BLaER1 (cell line): ENCODE data around the gene TMEM184C.

Experiments used
- H3K27ac ChIP-seq: shearing (Covaris generic); formaldehyde crosslinking; 2 replicates; pipeline ENCODE4 v1.8.1; 2022
- H3K27me3 ChIP-seq: shearing (Covaris generic); formaldehyde crosslinking; 2 replicates; pipeline ENCODE4 v1.8.1; 2022
- H3K36me3 ChIP-seq: shearing (Covaris generic); formaldehyde crosslinking; 2 replicates; pipeline ENCODE4 v1.8.1; 2022
- H3K4me1 ChIP-seq: shearing (Covaris generic); formaldehyde crosslinking; 2 replicates; pipeline ENCODE4 v1.8.1; 2022
- H3K4me2 ChIP-seq: shearing (Covaris generic); formaldehyde crosslinking; 2 replicates; pipeline ENCODE4 v1.8.1; 2022
- H3K4me3 ChIP-seq: shearing (Covaris generic); formaldehyde crosslinking; 2 replicates; pipeline ENCODE4 v1.8.1; 2022
- H3K9ac ChIP-seq: shearing (Covaris generic); formaldehyde crosslinking; 2 replicates; pipeline ENCODE4 v1.8.1; 2022
- H3K9me3 ChIP-seq: shearing (Covaris generic); formaldehyde crosslinking; 2 replicates; pipeline ENCODE4 v1.8.1; 2022
- H4K20me1 ChIP-seq: shearing (Covaris generic); formaldehyde crosslinking; 2 replicates; pipeline ENCODE4 v1.8.1; 2022
- Cebpa-rat ChIP-seq: shearing (Covaris generic); IDR thresholded peaks from 2 replicates; pipeline ENCODE4 v1.8.1; 2022

Gene TMEM184C

GRCh38 chr4:147678796-147679549, 61.8 kb downstream of the TMEM184C start:
- peaks cover 11% of the 10 kb centered on the region; the same call in 1 of the 2 replicates for H3K4me1 ChIP-seq
- H4K20me1 ChIP-seq, result 0 out of 2 replicates have a peak, but pooled peaks cover 7% of the 10 kb centered on the region
- no peak overlapping the region for H3K4me3 ChIP-seq
- no peak overlapping the region for H3K4me2 ChIP-seq
- H3K9ac ChIP-seq, result no peak overlapping the region
- H3K27ac ChIP-seq, result no peak overlapping the region
- no peak for TF ChIP-seq Cebpa-rat
- no peaks in the 10 kb centered on the region for H3K9me3 ChIP-seq
- no peaks in the 10 kb centered on the region for H3K27me3 ChIP-seq
- peaks cover 21% of the 10 kb centered on the region for H3K36me3 ChIP-seq

GRCh38 chr4:147682755-147683154, 65.6 kb downstream of the TMEM184C start:
- TF ChIP-seq Cebpa-rat, result no peak
- Histone ChIP-seq H3K4me2 (peak overlapping the region; percentile 83), H3K9me3 (no peaks in the 10 kb centered on the region), H3K36me3 (peaks cover 21% of the 10 kb centered on the region), H3K27me3 (no peaks in the 10 kb centered on the region), H3K9ac (peak overlapping the region; percentile 87), H3K4me3 (peak overlapping the region; percentile 82), H3K27ac (0 out of 2 replicates have a peak overlapping the region, but pooled peaks have one; percentile 87), H4K20me1 (0 out of 2 replicates have a peak, but pooled peaks cover 7% of the 10 kb centered on the region), H3K4me1 (peaks cover 19% of the 10 kb centered on the region)

GRCh38 chr4:147683188-147683591, 66.0 kb downstream of the TMEM184C start:
- peak overlapping the region; percentile 82 for H3K4me3 ChIP-seq
- no peaks in the 10 kb centered on the region for H3K27me3 ChIP-seq
- H3K4me2 ChIP-seq, result peak overlapping the region; percentile 83
- peak overlapping the region; percentile 87 for H3K27ac ChIP-seq
- TF ChIP-seq Cebpa-rat, result no peak
- H3K9ac ChIP-seq, result peak overlapping the region; percentile 87
- H3K9me3 ChIP-seq, result no peaks in the 10 kb centered on the region
- peaks cover 17% of the 10 kb centered on the region for H3K36me3 ChIP-seq
- H3K4me1 ChIP-seq, result peaks cover 19% of the 10 kb centered on the region
- H4K20me1 ChIP-seq, result 0 out of 2 replicates have a peak, but pooled peaks cover 7% of the 10 kb centered on the region

GRCh38 chr4:147683717-147684700, 66.8 kb downstream of the TMEM184C start, which contains the start of gene PRMT9:
Gene PRMT9, minus strand, starts transcription at chr4:147684163. Its CDS starts 176 bp downstream, at chr4:147683987.
- H3K27ac ChIP-seq, result peak within 1 kb of the TSS; percentile 87

GRCh38 chr4:147689067-147689466, 71.9 kb downstream of the TMEM184C start:
- Histone ChIP-seq H3K27ac (no peak overlapping the region), H3K4me3 (no peak overlapping the region), H3K27me3 (no peaks in the 10 kb centered on the region), H3K9me3 (no peaks in the 10 kb centered on the region), H3K9ac (no peak overlapping the region), H3K4me2 (no peak overlapping the region), H4K20me1 (no peaks in the 10 kb centered on the region), H3K36me3 (no peaks in the 10 kb centered on the region), H3K4me1 (peaks cover 8% of the 10 kb centered on the region)
- TF ChIP-seq Cebpa-rat, result no peak

More at GRCh38 chr4:147683717-147684700, 66.8 kb downstream of the TMEM184C start, which contains the start of gene PRMT9:
- H3K4me2 ChIP-seq, result peak within 1 kb of the TSS; percentile 83
- H3K4me1 ChIP-seq, result peaks cover 19% of the 10 kb centered on the region
- H3K4me3 ChIP-seq, result peak within 1 kb of the TSS; percentile 82
- H4K20me1 ChIP-seq, result 0 out of 2 replicates have a peak, but pooled peaks cover 7% of the 10 kb centered on the region
- H3K27me3 ChIP-seq, result no peaks in the 10 kb centered on the region
- no peaks in the 10 kb centered on the region for H3K9me3 ChIP-seq
- peaks cover 9% of the 10 kb centered on the region for H3K36me3 ChIP-seq
- no peak for TF ChIP-seq Cebpa-rat
- H3K9ac ChIP-seq, result peak within 1 kb of the TSS; percentile 87

GRCh38 chr4:147691820-147692219, 74.6 kb downstream of the TMEM184C start:
- Histone ChIP-seq H3K4me2 (no peak overlapping the region), H3K4me3 (no peak overlapping the region), H3K36me3 (no peaks in the 10 kb centered on the region), H3K9me3 (no peaks in the 10 kb centered on the region), H3K27me3 (no peaks in the 10 kb centered on the region), H3K4me1 (no peaks in the 10 kb centered on the region), H3K27ac (no peak overlapping the region), H4K20me1 (no peaks in the 10 kb centered on the region), H3K9ac (no peak overlapping the region)
- no peak for TF ChIP-seq Cebpa-rat

GRCh38 chr4:147693218-147693617, 76.0 kb downstream of the TMEM184C start:
- H3K27ac ChIP-seq, result no peak overlapping the region
- H3K4me2 ChIP-seq, result no peak overlapping the region
- no peaks in the 10 kb centered on the region for H3K27me3 ChIP-seq
- H3K9ac ChIP-seq, result no peak overlapping the region
- H3K36me3 ChIP-seq, result no peaks in the 10 kb centered on the region
- H3K9me3 ChIP-seq, result no peaks in the 10 kb centered on the region
- H3K4me1 ChIP-seq, result no peaks in the 10 kb centered on the region
- no peaks in the 10 kb centered on the region for H4K20me1 ChIP-seq
- TF ChIP-seq Cebpa-rat, result no peak
- H3K4me3 ChIP-seq, result no peak overlapping the region

- Histone ChIP-seq H3K27me3 (no peaks in the 10 kb centered on the region), H3K9ac (no peak overlapping the region), H3K36me3 (no peaks in the 10 kb centered on the region), H3K4me3 (no peak overlapping the region), H4K20me1 (no peaks in the 10 kb centered on the region), H3K27ac (no peak overlapping the region), H3K4me1 (no peaks in the 10 kb centered on the region), H3K4me2 (no peak overlapping the region), H3K9me3 (peaks cover 5% of the 10 kb centered on the region; the same call in 1 of the 2 replicates)
- TF ChIP-seq Cebpa-rat, result no peak
Observed at GRCh38 chr4:147696866-147697265, 79.7 kb downstream of the TMEM184C start.

- H3K9me3 ChIP-seq, result no peaks in the 10 kb centered on the region
Observed at GRCh38 chr4:147704846-147705245, 87.6 kb downstream of the TMEM184C start.

More at GRCh38 chr4:147704846-147705245, 87.6 kb downstream of the TMEM184C start:
- Histone ChIP-seq H3K27ac (no peak overlapping the region), H4K20me1 (no peaks in the 10 kb centered on the region), H3K36me3 (no peaks in the 10 kb centered on the region), H3K4me3 (no peak overlapping the region), H3K9ac (no peak overlapping the region), H3K4me1 (no peaks in the 10 kb centered on the region), H3K27me3 (no peaks in the 10 kb centered on the region), H3K4me2 (no peak overlapping the region)
- TF ChIP-seq Cebpa-rat, result no peak
